A172 (cell line): ENCODE data around the gene ABR. TPM values are rescaled to one million over a fixed set of nuclear protein-coding genes. Genes with fewer than 3 reads are reported as not detected.
"Not testable (repeated sequence)": the region's sequence is repeated elsewhere in the genome, so short reads cannot be mapped to it uniquely, and the experiment has no call there.

ENCODE experiments used
- DNase-seq: peaks from one replicate; pipeline ENCODE4 v3.0.0-alpha.2; 2015; ENCODE audit warnings: low spot score
- total RNA-seq: library from RNA; depleted of rRNA; stranded (reverse); fragments of >200 nt; shearing (Covaris generic); gene quantifications from 2 replicates; pipeline ENCODE4 v1.2.3, GENCODE V29; 2014

Gene ABR
- total RNA-seq, 1 experiment from 2014 or later, result 66.9 TPM

DNA sequence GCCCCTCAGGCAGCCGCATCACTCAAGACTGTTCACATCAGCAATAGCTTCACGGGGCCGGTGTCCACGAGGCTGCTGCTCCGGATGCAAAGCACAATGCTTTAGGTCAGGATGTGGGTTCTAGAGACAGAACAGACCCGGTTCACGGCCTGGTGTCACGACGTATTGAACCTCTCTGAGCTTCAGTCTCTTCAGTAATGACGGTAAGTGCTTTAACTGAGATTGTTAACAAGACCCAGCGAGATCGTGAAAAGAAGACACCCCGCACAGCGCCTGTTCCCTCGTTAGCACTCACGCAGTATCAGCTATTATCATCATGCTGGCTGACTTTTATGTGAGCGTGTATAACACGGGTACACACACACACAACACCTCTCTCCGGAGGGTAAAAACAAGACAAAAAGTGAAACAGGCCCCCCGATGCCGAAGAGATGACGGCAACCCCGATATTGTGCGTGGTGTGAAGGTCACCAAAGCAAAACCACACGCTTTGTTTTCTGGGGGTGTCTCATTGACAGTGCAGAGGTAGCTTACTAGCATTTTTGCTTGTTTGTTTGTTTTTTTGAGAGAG is 21.4 kb upstream of the ABR start:
- no peak for DNase-seq

DNA sequence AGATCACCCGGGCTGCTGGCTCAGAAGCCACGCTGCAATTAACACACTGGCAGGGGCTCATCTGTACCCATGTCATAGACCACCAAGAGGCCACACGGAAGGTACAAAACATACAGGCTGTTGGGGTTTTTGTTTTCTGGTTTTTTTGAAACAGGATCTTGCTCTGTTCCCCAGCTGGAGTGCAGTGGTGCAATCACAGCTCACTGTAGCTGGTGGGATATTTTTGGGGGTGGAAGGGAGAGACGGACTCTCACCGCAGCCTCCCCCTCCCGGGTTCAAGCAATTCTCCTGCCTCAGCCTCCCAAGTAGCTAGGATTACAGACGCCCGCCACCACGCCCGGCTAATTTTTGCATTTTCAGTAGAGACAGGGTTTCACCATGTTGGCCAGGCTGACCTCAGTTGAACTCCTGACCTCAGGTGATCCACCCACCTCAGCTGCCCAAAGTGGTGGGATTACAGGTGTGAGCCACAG is 19.5 kb upstream of the ABR start:
- not testable (repeated sequence) for DNase-seq

DNA sequence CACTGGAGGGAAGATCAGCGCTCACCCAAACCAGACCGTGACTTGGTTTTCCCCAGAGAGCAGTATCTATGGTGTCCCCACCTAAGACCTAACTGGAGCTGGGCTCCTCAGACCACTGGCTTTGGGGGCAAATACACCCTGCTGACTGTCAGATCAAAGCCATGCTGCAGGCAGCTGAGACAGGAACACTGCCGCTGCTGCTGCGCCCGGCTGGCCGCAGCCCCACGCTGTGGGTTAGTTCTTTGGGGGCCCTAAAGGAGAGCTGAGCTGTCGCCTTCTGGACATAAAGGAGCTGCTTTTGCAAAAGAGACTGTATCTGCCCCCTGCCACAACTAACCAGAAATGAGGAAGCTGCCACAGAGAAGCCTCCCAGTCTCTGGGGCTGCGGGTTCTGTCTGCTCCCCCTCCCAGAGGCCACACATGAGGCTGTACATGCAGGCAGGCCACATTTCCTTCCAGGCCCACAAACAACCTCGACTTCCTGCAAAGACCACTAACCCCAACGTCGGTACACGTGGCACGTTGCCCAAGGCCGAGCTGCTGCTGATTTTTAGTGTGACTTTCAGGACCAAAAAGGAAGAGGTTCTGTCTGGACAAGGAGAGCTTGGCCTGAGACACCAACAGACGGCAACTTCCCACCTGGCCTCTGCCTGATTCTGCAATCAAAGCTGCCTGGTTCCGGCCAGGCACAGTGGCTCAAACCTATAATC is 18.2 kb upstream of the ABR start:
- no peak for DNase-seq

DNA sequence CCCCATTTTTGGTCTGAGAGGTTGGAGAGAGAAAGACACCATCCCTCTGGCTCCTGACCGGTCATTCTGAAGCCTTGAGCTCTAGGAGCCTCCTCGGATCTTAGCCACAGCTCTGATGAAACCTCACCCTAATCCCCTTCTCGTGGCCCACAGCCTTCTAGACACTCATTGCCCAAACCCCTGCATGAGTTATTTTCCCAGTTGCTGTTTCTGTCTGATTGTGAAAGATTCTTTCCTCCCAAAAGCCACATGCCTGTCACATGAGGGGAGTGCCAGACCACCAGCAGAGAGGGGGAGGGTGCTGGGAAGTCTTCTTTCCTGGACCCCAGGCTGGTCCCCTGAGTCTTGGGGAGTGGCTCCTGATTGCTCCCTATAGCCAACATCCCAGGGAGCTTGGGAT is 17.6 kb upstream of the ABR start:
- no peak for DNase-seq

DNA sequence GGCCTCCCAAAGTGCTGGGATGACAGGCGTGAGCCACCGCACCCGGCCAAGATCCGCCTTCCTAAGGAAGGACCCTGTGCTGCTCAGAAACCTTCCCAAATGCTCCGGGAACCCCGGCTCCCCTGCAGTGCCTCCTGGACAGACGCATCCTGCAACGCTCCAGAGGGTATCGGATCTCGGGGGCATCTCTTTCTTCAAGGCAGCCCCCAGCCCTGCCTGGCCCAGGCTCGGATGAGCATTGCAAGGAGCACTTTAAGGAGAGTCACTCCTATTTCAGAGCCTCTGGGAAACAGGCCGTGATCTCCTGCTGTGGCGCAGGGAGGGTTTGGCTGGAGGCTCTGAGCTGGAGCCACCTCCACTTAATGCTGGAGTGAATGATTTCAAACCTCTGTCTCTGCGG is 17.2 kb upstream of the ABR start:
- no peak for DNase-seq

DNA sequence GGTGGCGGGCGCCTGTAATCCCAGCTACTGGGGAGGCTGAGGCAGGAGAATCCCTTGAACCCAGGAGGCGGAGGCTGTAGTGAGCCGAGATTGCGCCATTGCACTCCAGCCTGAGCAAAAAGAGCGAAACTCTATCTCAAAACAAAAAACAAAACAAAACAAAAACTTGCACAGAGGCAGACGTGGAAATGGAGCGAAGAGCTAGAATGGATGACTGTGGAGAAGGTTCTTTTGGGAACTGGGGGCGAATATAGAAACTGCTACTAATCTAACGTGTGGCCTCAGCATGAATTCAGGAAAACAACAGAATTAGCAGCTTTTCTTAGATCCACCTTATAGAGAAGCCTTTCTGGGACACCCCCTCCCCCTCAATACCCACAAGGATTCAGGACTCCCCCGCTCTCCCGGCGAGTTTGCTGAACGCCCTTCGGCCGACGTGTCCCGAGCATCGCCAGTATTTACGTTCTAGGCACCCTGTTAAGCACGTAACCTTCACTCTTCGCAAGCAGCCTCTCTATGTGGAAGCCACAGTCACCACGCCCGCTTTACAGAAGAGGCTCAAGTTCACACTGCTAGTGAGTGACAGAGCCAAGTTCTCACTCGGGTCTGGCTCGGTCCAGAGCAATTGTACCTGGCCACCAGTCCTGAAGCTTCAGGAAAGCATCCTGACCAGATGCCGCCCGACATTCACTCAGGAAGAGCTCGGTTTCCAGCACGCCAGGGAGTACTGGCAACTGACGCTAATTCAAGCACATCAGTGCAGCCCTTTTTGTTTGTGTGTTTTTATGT is 13.3 kb upstream of the ABR start:
- no peak for DNase-seq

DNA sequence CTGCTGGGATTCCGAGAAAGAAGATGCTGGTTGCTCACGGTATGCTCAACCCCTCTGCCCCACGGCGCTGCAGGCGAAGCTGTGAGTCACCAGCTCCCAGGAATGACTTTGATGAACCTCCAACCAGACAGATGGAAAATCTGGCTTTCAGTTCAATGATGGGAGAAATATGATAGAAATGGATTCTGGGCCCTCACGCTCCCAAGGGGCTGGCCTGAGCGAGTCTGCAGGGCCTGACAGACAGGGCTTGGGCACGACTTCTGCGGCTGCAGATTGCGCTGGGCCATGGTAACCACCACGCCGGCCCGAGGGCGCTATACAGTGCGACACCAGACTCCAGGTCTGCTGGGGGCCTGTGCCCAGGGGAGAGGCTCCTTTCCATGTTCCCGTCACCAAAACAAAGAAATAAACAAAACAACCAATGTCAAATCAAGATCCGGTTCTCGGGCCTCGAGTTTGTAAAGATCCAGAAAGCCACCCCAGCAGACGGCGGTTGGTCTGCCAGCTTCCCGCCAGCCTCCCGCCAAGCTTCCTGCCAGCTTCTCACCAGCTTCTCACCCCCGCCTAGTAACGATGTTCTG is 11.1 kb upstream of the ABR start:
- DNase-seq, result peak; percentile 80

DNA sequence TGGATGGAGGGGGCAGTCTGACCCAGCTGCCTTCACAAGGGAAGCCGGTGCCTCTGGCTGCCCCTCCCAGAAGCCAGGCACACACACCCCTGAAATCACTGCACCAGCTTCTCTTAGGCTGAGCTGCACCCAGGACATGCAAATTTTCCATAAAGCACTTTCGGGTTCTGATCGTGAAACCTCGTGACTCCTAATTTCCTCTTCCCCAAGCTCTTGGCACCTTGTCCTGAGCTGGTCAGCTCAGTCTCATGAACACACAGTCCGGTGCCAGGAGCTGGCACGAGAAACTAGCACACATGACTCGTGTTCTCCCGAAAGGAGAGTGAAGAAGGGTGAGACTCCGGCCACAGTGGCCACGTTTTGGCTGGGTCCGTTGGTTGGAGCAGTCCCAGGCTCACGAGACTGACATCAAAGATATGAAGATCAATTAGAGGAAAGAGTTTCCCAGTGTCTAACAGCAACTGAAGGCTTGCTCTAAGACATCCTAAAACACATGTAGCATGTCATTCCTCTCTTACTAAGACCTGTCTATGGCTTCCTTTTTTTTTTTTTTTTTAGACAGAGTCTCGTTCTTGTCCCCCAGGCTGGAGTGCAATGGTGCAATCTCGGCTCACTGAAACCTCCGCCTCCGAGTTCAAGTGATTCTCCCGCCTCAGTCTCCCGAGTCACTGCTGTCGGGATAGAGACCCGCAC is 9.2 kb upstream of the ABR start:
- no peak for DNase-seq

DNA sequence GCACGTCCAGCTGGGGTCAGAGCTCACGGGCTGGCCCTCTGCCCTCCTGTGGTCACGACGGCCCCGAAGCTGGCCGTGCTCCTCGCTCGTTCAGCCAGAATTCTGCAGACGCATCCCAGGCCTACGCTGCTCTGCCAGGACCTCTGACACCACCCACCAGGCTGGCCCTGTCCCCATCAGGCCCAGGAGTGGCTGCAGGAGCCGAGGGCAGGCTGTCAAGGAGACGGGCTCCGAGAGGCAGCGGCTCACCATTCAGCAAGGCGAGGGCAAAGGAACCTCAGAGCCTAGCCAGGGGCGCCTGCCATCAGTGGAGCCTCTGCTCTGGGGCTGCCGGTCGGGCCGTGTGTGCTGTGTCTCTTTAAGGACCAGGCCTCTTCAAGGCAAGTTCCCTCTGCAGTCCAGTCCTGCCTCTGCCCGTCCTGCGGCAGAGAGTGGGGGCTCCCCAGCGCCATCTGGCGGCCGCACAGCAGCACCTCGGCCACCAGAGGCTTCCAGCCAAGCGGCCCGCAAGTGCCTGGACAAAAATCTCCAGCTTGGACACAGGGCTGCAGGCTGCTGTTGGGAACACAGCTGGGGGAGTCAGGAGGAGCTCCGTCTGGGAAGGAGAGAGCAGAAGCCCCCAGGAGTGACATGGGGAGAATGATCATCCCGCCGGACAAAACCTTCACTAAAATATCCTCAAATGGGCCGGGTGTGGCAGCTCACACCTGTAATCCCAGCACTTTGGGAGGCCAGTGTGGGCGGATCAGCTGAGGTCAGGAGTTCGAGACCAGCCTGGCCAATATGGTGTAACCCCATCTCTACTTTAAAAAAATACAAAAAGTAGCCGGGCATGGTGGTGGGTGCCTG is 7.4 kb upstream of the ABR start:
- DNase-seq, result peak; percentile 77

DNA sequence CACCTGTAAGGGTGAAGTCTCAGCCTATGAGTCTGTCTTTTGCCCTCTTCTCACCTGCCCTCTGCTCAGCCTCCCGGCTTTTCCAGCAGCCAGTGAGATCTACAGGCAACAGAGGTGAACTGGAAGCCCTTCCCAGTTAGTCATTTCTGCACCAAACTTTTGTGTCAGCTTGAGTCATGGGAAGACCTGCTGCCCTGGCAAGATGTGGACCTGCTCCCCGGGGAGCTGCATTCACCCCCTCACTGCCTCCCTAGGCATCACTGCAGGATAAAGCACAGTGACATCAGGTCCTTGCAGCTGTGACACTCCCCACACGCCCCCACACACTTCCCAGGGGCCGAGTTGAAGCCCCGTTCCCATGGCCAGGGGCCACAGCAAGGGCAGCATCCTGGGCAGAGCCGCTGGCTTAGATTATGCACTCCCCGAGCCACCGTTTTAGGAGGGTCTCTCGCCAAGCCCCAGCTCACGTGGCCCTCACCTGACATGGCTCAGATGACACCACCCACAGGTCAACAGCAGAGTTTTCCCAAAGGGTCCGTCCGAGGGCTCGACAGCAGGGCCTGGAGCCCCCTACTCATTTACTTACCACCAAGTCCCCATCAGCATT is 6.5 kb upstream of the ABR start:
- DNase-seq, result peak; percentile 74

DNA sequence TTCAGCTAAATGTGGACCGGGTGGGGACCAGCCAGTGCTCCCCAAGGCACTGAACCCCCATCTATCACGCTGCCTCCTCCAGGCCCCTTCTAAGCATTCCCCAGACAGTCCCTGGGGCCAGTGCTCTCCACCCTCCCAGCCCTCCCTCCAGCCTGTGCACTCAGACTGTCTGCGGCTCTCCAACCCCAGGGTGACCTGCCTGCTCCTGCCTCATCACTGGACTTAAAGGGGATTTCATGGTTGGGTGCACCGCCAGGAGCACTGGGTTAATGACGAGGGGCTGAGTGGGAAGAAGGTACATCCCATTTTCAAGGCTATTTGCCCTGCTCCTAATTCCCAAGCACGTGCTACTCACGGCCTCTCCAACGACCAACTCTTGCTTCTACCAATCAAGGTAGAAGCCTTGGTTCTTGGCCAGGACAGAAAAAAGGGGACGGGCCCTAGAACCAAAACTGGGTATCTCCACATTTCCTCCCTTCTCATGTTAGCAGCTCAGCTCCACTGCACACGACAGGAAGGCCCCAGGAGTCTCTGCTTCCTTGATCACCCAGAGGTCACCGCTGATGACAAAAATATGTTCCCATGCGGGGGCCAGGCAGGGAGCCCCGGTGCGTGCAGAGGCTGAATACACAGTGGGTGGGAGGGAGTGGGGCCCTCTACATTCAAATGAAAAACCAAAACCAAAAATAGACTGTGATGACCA is 3.5 kb upstream of the ABR start:
- no peak for DNase-seq

DNA sequence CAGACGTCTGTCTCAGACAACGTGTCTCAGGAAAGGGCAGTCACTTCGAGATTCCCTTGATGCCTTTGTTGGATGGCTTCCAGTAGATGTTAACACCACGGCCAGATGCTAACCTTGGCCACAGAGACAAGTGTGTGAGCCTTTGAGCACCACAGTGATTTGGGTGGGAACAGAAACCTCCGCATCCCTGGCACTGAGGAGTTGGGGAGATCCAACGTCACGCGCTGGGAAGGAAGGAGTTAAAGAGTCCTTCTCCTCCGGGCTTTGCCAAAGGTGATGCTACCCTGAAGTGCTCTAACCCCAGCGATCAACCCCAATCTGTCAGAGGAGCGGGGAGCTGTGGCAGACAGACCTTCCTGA is 3.0 kb upstream of the ABR start:
- no peak for DNase-seq

DNA sequence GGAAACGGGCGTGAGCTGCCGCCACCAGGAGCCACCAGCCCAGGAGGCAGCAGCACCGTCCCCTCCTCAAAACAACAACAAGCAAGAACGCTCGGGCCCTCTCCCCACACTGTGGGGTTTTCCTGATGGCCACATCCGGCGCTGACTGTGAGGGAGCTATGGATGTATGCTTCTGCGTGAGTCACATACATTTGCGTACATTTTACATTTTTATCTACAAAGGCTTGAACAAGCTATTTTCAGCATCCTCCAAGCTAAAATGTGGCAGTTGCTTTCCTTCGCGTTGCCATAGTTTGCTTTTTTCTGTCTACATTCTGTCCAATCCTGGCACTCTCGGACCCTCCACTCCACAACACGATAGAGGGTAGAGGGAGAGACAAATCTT is 2.0 kb upstream of the ABR start:
- no peak for DNase-seq

DNA sequence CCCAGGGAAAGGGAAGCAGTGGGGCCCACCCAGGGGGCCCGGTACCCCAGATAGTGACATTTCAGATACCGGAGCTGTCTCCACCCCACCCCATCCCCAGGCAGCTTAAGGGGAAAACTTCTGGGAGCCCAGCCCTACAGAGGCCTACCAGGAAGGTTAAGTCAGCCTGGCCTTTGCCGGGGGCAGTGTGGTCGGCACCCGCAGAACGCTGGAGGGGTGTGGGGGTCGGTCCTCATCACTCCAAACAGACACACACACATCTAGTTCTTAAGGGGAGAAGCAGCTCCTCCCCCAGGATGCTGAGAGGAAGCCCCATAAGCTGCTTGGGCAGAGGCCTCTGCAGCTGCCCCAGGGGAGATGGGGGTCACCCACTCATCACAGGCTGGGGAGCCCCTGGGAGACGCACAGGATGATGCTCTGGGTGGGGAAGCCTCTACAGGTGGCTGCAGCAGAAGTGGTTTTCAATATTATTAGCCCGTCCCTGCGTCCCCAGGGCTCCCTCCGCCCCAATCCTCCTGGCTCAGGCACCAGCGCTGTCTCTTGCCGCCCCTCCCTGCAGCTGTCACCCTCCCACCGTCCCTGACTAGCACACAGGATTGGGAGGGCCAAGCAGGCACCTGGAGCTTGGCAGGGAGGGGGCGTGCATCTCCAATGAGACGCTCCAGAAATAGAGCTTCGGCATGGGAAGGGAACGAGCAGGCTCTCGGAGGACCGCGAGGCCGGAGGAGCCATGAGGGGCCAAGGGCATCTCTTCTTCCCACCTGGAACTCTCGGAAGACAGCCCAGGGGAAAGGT is 1.4 kb upstream of the ABR start:
- DNase-seq, result no peak

DNA sequence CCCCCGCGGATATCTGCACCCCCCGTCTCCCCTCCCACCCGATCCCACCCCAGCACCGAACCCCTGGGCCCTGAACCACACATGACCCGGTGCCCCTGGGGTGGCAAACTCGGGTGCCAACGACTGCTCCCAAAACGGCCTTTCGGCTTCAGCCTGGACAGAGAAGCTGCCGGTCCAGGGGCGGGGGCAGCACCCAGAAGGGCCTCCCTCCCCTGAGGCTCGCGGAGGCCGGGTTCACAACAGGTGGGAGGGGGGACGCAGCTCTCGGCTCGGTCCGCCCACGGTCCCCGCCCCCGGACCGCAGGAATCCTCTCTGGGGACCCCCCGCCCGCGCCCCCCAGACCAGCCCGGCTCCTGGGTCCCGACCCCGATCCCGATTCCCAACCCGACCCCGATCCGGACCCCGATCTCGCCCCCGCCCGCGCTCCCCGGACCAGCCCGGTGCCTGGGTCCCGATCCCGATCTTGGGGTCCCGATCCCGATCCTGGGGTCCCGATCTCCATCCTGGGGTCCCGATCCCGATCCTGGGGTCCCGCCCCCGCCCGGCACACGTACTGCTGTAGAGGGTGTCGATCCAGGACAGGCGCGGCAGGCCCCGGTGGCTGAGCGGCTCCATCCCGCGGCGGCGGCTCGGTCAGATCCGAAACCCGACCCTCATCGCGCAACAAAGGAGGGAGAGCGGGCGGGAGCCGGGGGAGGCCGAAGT is 516 bp downstream of the ABR start:
- no peak for DNase-seq

DNA sequence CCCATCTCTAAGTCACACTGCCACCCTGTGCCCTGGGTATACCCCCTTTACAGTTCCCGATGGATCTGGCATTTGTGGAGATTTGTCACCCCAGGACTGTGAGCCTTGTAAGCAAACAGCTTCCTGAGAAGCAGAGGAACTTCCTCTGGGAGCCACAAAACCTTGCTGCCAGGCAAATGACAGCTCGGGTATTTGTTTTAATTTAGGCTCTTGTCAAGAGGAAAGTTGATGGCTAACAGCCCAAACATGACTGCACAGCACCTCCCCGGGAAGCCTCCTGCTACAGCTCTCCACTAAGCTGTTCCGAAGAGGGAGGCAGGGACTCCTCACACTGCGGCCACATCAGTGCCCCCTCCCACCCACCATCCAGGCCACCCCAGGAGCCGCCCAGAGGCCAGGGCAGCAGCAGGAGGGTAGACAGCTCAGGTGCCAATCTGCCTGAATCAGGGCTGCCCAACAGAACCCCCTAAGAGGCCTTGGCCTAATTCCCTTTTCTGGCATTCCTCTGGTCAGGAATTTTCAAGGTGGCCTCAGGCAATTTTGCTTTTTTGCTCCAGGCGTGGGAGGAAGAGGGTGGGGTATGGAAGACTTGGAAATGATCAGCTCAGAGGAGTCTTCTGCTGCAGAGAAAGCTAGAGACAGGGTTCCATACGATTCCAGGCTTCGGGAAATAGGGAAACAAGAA is 2.6 kb downstream of the ABR start:
- DNase-seq, result peak; percentile 80

DNA sequence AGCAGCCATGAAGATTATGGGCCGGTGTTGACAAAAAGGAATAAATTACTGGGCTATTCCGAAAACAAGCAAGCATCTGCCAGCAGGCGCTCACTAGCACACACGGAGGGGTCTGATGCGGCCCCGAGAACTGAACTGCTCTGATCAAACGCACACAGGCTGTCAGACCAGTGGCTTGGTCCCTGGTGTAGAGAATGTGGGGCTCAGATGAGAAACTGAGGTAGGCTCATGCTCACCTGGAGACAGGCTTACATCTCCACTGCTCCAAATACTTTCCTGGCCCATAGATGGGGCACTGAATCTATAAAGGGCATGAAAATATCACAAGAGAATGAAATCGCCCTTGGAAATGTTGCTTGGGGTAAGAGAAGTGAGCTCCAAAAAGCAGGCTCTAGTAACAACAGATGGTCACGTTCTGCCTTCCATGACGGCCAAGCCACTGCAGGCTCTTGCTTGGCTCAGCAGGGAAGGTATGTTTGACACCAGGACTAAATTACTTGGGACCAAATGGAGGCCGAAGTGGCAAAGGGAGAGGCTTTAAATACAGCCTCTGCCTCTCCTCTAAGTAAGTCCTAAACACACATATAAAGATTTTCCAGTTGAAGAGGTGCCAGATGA is 5.4 kb downstream of the ABR start:
- DNase-seq, result no peak
